ENCODE results near the gene BBS9. TPM values are rescaled to one million over a fixed set of nuclear protein-coding genes. Genes with fewer than 3 reads are reported as not detected.

Gene BBS9
- total RNA-seq, 1 experiment from 2014 or later: 26.4 TPM

DNA sequence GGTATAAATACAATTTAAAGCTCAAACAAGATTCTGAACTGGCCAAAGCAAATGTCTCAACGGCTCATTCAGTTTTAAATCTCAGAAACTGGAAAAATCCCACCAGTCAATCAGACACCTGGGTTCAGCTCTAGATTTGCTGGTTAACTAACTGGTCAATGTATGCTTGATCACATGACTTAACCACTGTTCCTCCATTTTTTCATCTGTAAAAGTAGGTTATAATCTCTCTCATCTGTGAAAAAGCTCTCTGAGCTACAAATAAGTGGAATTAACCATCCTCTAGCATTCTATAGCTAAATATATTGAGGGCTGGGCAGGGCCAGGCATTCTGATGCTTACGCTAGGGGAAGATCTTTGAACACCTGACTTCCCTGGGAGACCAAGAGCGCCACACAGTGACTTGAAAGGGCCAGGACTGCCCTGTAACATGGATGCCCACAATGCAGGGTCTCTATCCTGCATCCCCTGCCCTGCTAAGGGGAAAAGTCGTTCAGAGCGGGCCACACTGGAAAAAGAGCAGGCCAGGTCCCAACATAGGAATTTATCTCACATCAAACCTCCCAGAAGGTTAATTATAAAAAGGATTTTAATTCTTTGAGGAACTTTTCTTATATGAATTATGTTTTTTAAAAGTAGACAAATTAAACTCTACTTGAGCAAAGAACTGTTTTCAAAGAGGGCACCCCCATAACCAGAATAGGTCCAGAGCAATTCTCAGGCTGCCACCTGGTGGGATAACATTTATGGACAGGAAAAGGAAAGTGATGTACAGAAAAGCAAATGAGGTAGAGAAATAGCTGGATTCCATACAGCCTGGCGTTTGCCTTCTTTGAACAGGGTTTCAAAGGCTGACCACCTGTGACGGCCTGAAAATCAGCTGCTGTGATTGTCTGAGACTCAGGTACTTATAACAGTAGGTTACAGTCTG lies 22.0 kb upstream of the BBS9 start:
- H3K79me1 ChIP-seq (ENCODE audit: insufficient read depth, low read depth, low read length, poor library complexity, severe bottlenecking): peaks cover 11% of the 10 kb centered on the region
- no peak overlapping the region for H3K27ac ChIP-seq (ENCODE audit: insufficient read length, low read depth, low read length)
- H3K14ac ChIP-seq (ENCODE audit: insufficient read depth, low read length): no peak overlapping the region
- peaks cover 3% of the 10 kb centered on the region for H3K23me2 ChIP-seq (ENCODE audit: insufficient read length, low read depth, low read length, poor library complexity, severe bottlenecking)
- no peak overlapping the region for H2AFZ ChIP-seq (ENCODE audit: low read length)
- Mint-ChIP-seq H3K4me1 (peaks cover 14 to 17% of the 10 kb centered on the region in 2 experiments), H3K27ac (no peak overlapping the region), H3K36me3 (ENCODE audit: insufficient read depth in 1 of 3, low read depth in 3 of 3) (peaks cover 5 to 13% (median 11%) of the 10 kb centered on the region in 3 experiments; a peak in 5 of 7 replicates), H3K27me3 (ENCODE audit: low read depth) (peaks cover 37% of the 10 kb centered on the region), H3K4me3 (peak overlapping the region; percentile 90 to 94), H3K9me3 (no peaks in the 10 kb centered on the region)
- no peak overlapping the region for H2BK20ac ChIP-seq (ENCODE audit: low read depth, low read length, poor library complexity, severe bottlenecking)
- no peak overlapping the region for H3K23ac ChIP-seq (ENCODE audit: insufficient read length, low read depth, low read length)
- H3K4ac ChIP-seq (ENCODE audit: low read depth, low read length): no peak overlapping the region
- H3K79me2 ChIP-seq (ENCODE audit: insufficient read depth, low read length): peaks cover 2% of the 10 kb centered on the region; the same call in 1 of the 2 replicates
- no peak overlapping the region for H3T11ph ChIP-seq (ENCODE audit: low read length)
- H3K9ac ChIP-seq (ENCODE audit: extremely low read depth, insufficient read length, low read length): no peak overlapping the region
- no peaks in the 10 kb centered on the region for H3K9me3 ChIP-seq (ENCODE audit: control insufficient read depth, low read depth, low read length)
- H2BK12ac ChIP-seq (ENCODE audit: insufficient read length, low read depth, low read length): no peak overlapping the region
- H3K18ac ChIP-seq (ENCODE audit: insufficient read length, low read depth, low read length): no peak overlapping the region
- H4K5ac ChIP-seq (ENCODE audit: insufficient read length, low read depth, low read length): no peak overlapping the region
- H2BK15ac ChIP-seq (ENCODE audit: low read depth, low read length): no peak overlapping the region
- peak; percentile 77 for DNase-seq
- TF ChIP-seq CTCF (conservative IDR thresholded peaks at IDR 0.05): peak; percentile 74
- H2AK5ac ChIP-seq (ENCODE audit: insufficient read length, low read length): no peak overlapping the region
- H3K4me1 ChIP-seq (ENCODE audit: insufficient read depth, low read length): peaks cover 3% of the 10 kb centered on the region
- H4K8ac ChIP-seq (replicated peaks; ENCODE audit: insufficient read length, low read depth, low read length): no peak overlapping the region
- peaks cover 3% of the 10 kb centered on the region; the same call in 1 of the 2 replicates for H3K27me3 ChIP-seq (ENCODE audit: insufficient read depth, low read length)
- WGBS (ENCODE audit: extremely low coverage, insufficient read length, low lambda C conversion rate): no CpG with 5 or more reads among the region's 7 CpGs
- H4K91ac ChIP-seq (ENCODE audit: insufficient read length, low read depth, low read length): no peak overlapping the region
- no peak overlapping the region for H2BK120ac ChIP-seq (ENCODE audit: low read depth, low read length, poor library complexity, severe bottlenecking)
- H2BK5ac ChIP-seq (ENCODE audit: insufficient read length, low read length): no peak overlapping the region
- H3K56ac ChIP-seq (ENCODE audit: insufficient read length, low read depth, low read length): no peak overlapping the region
- H4K20me1 ChIP-seq (ENCODE audit: control insufficient read depth, insufficient read depth, insufficient read length): no peaks in the 10 kb centered on the region
- peak overlapping the region; percentile 79 for H3K4me2 ChIP-seq (ENCODE audit: insufficient read depth, insufficient read length, low read length)
